ENCODE data around the gene HTT.

GRCh38 chr4:3206439-3207100 lies 132.1 kb downstream of the HTT start:
- TF ChIP-seq POLR2A (IDR thresholded peaks at IDR 0.05) (no peak), CTCF (IDR thresholded peaks at IDR 0.05) (no peak)
